HepG2 (cell line): ENCODE data around the gene PPM1H. TPM values are rescaled to one million over a fixed set of nuclear protein-coding genes. Genes with fewer than 3 reads are reported as not detected.

Experiments used
- ARHGAP35 ChIP-seq: sonication (generic); formaldehyde crosslinking; IDR thresholded peaks from 2 replicates; pipeline ENCODE4 v1.9.0; 2022; ENCODE audit warnings: mild to moderate bottlenecking, inconsistent platforms, moderate library complexity, missing genetic modification reagents, borderline replicate concordance
- HNRNPLL ChIP-seq: fragments of 200-400 bp; formaldehyde crosslinking; IDR thresholded peaks from 2 replicates; pipeline ENCODE4 v1.6.1; 2017; ENCODE audit warnings: mild to moderate bottlenecking, low read depth, low read length; ENCODE audit not compliant: poor library complexity, severe bottlenecking
- IRF9 ChIP-seq: sonication (generic); formaldehyde crosslinking; IDR thresholded peaks from 2 replicates; pipeline ENCODE4 v1.8.0; 2022; ENCODE audit warnings: missing genetic modification reagents, mild to moderate bottlenecking, borderline replicate concordance
- KDM1A ChIP-seq: IDR thresholded peaks from 2 replicates; pipeline ENCODE4 v1.6.1; 2016; ENCODE audit warnings: missing compliant biosample characterization
- KIAA2018 ChIP-seq: sonication (generic); formaldehyde crosslinking; IDR thresholded peaks from 2 replicates; pipeline ENCODE4 v1.5.0; 2020; ENCODE audit warnings: mild to moderate bottlenecking, missing genetic modification reagents, borderline replicate concordance
- MATR3 ChIP-seq: sonication (generic); formaldehyde crosslinking; IDR thresholded peaks from 2 replicates; pipeline ENCODE4 v1.4.0; 2020; ENCODE audit warnings: missing genetic modification reagents
- NFYC ChIP-seq: IDR thresholded peaks from 2 replicates; pipeline ENCODE4 v1.6.1; 2016; ENCODE audit warnings: missing genetic modification reagents, missing compliant biosample characterization
- STAG1 ChIP-seq: sonication (generic); formaldehyde crosslinking; IDR thresholded peaks from 2 replicates; pipeline ENCODE4 v1.4.0; 2020; ENCODE audit warnings: missing genetic modification reagents
- U2AF2 ChIP-seq: fragments of 200-400 bp; formaldehyde crosslinking; IDR thresholded peaks from 2 replicates; pipeline ENCODE4 v1.6.1; 2017; ENCODE audit warnings: low read depth, mild to moderate bottlenecking, low read length
- ZFAT ChIP-seq: sonication (generic); formaldehyde crosslinking; conservative IDR thresholded peaks from 2 replicates; pipeline ENCODE4 v1.8.1; 2023; ENCODE audit warnings: missing genetic modification reagents, inconsistent platforms
- ZNF414 ChIP-seq: sonication (generic); formaldehyde crosslinking; IDR thresholded peaks from 2 replicates; pipeline ENCODE4 v1.5.0; 2020; ENCODE audit warnings: missing genetic modification reagents
- ZNF564 ChIP-seq: sonication (generic); formaldehyde crosslinking; IDR thresholded peaks from 2 replicates; pipeline ENCODE4 v1.8.1; 2023; ENCODE audit warnings: mild to moderate bottlenecking, missing genetic modification reagents
- ZNF709 ChIP-seq: sonication (generic); formaldehyde crosslinking; IDR thresholded peaks from 2 replicates; pipeline ENCODE4 v1.5.0; 2020; ENCODE audit warnings: mild to moderate bottlenecking, missing genetic modification reagents
- polyA plus RNA-seq, 8 experiments: library from polyadenylated mRNA; depleted of rRNA in 3 of 8; stranded (reverse) in 7 of 8; unstranded in 1 of 8; fragments of >200 nt; fragmentation: Illumina TruSeq in 4 of 8; extraction: Trizol in 4 of 8; gene quantifications; 2 replicates each; pipeline versions ENCODE4 v1.2.1 to v1.2.3, GENCODE V29; 2011 to 2016; ENCODE audit warnings: low read depth in 4 of 8, missing spikeins in 1 of 8, mixed read lengths in 1 of 8; ENCODE audit not compliant: insufficient read depth in 1 of 8
- total RNA-seq, 5 experiments: library from RNA; depleted of rRNA; stranded (reverse); fragments of >200 nt; fragmentation: Illumina TruSeq; extraction: Trizol; gene quantifications; 2 replicates each; pipeline ENCODE4 v1.2.3, GENCODE V29; 2016; ENCODE audit warnings: low read depth in 1 of 5
- TF ChIP-seq, protein P1 (sequence below): sonication (generic); formaldehyde crosslinking; IDR thresholded peaks from 2 replicates; pipeline ENCODE4 v1.5.1; 2020; ENCODE audit warnings: missing genetic modification reagents, mild to moderate bottlenecking, borderline replicate concordance
- TF ChIP-seq, protein P2 (sequence below): sonication (generic); formaldehyde crosslinking; IDR thresholded peaks from 2 replicates; pipeline ENCODE4 v1.4.0; 2020; ENCODE audit warnings: mild to moderate bottlenecking, missing genetic modification reagents

Gene PPM1H
- total and polyA plus RNA-seq, 2 of the 13 experiments (the other 11 are each of a cell fraction or from before 2014, with no cell fraction given), result 29.1 to 38.1 TPM

DNA sequence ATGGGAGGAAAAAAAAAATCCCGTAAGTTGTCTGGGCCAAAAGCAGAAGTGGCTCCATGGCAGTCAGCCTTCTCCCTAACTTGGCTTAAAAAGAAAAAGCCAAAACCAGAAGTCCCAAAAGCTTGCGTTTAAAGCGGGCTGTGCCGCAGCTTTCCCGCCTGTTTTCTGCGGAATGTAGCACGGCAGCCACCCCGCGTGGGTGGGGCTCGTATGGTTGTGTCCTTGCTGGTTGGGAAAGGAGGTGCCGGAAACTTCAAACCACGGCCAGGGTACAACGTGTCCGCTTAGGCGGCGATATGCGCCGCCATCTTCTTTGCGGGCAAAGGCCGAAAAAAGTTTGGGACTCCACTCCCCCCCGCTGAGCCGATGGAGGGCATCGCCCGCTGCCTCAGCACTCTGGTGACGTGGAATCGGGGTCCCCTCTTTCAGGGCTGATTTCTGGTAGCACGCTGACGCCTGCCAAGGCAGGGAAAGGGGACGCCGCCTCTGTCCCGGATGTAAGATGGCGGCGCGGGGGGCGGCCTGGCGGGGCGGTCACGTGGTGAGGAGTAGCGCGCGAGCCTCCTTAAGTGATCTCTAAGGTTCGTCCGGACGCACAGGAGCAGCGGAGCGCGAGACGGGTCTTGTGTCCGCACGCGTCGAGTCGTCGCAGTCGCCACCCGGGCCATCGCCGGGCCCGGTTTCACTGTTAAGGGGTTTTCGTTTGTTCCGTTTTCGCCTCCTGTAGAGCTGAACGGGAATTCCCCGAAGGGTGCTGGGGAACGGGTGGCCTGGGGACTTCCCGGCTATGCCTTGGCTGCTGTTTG is 332.5 kb downstream of the PPM1H start (continued):
- TF ChIP-seq, protein P1, sequence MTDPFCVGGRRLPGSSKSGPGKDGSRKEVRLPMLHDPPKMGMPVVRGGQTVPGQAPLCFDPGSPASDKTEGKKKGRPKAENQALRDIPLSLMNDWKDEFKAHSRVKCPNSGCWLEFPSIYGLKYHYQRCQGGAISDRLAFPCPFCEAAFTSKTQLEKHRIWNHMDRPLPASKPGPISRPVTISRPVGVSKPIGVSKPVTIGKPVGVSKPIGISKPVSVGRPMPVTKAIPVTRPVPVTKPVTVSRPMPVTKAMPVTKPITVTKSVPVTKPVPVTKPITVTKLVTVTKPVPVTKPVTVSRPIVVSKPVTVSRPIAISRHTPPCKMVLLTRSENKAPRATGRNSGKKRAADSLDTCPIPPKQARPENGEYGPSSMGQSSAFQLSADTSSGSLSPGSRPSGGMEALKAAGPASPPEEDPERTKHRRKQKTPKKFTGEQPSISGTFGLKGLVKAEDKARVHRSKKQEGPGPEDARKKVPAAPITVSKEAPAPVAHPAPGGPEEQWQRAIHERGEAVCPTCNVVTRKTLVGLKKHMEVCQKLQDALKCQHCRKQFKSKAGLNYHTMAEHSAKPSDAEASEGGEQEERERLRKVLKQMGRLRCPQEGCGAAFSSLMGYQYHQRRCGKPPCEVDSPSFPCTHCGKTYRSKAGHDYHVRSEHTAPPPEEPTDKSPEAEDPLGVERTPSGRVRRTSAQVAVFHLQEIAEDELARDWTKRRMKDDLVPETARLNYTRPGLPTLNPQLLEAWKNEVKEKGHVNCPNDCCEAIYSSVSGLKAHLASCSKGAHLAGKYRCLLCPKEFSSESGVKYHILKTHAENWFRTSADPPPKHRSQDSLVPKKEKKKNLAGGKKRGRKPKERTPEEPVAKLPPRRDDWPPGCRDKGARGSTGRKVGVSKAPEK (CRISPR knock-in tag), result no peak
- TF ChIP-seq STAG1 (CRISPR knock-in tag) (no peak), ZNF564 (peak; percentile 30; the same call in 1 of the 2 replicates), HNRNPLL (no peak), IRF9 (CRISPR knock-in tag) (no peak), MATR3 (no peak), ZFAT (peak; percentile 55; the same call in 1 of the 2 replicates), ZNF709 (CRISPR knock-in tag) (peak; percentile 51; the same call in 1 of the 2 replicates), NFYC (CRISPR knock-in tag) (no peak; the same call in 1 of the 2 replicates), U2AF2 (no peak), ARHGAP35 (CRISPR knock-in tag) (peak; percentile 51; the same call in 1 of the 2 replicates), KIAA2018 (CRISPR knock-in tag) (0 out of 2 replicates have a peak, but pooled peaks have one; percentile 30), KDM1A (no peak), ZNF414 (CRISPR knock-in tag) (no peak; the same call in none of the 2 replicates)
- TF ChIP-seq, protein P2, sequence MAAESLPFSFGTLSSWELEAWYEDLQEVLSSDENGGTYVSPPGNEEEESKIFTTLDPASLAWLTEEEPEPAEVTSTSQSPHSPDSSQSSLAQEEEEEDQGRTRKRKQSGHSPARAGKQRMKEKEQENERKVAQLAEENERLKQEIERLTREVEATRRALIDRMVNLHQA (CRISPR knock-in tag), result no peak
